BE2C (cell line): ENCODE measurements around the gene SERPINB5.

Experiments used
- DNase-seq: peaks from one replicate; pipeline ENCODE4 v3.0.0-alpha.2; 2020
- H3K27me3 ChIP-seq: fragments of 250-450 bp; sonication (Bioruptor Pico); 2 replicates; pipeline ENCODE4 v1.5.1; 2020; ENCODE audit warnings: mild to moderate bottlenecking
- H3K36me3 ChIP-seq: fragments of 250-450 bp; sonication (Bioruptor Pico); 2 replicates; pipeline ENCODE4 v1.5.1; 2020; ENCODE audit warnings: mild to moderate bottlenecking
- H3K4me1 ChIP-seq: fragments of 250-450 bp; sonication (Bioruptor Pico); 2 replicates; pipeline ENCODE4 v1.5.1; 2020
- H3K4me3 ChIP-seq: 2 replicates; pipeline ENCODE4 v1.5.1; 2011; ENCODE audit warnings: low read depth, low read length
- H3K9me3 ChIP-seq: fragments of 250-450 bp; sonication (Bioruptor Pico); 2 replicates; pipeline ENCODE4 v1.5.1; 2020
- CTCF ChIP-seq: IDR thresholded peaks from 2 replicates; pipeline ENCODE4 v1.5.1; 2012; ENCODE audit warnings: mild to moderate bottlenecking, low read depth, low read length

Gene SERPINB5

GRCh38 chr18:63518178-63519012 is 41.6 kb downstream of the SERPINB5 start:
- no peaks in the 10 kb centered on the region for H3K9me3 ChIP-seq
- H3K27me3 ChIP-seq: no peaks in the 10 kb centered on the region; the same call in 1 of the 2 replicates
- TF ChIP-seq CTCF: peak; percentile 62
- H3K4me1 ChIP-seq: no peaks in the 10 kb centered on the region
- no peaks in the 10 kb centered on the region for H3K36me3 ChIP-seq
- no peak overlapping the region for H3K4me3 ChIP-seq
- DNase-seq: peak; percentile 36

- H3K36me3 ChIP-seq: no peaks in the 10 kb centered on the region
- no peak for DNase-seq
- H3K27me3 ChIP-seq: no peaks in the 10 kb centered on the region; the same call in 1 of the 2 replicates
- TF ChIP-seq CTCF: no peak
- no peaks in the 10 kb centered on the region for H3K9me3 ChIP-seq
- no peaks in the 10 kb centered on the region for H3K4me1 ChIP-seq
- H3K4me3 ChIP-seq: no peak overlapping the region
These were observed 43.4 kb downstream of the SERPINB5 start for GRCh38 chr18:63520053-63520685.

GRCh38 chr18:63523660-63524059 is 46.9 kb downstream of the SERPINB5 start:
- H3K4me3 ChIP-seq: no peak overlapping the region
- H3K9me3 ChIP-seq: no peaks in the 10 kb centered on the region
- no peaks in the 10 kb centered on the region for H3K4me1 ChIP-seq
- no peak for DNase-seq
- no peak for TF ChIP-seq CTCF
- H3K36me3 ChIP-seq: no peaks in the 10 kb centered on the region
- H3K27me3 ChIP-seq: no peaks in the 10 kb centered on the region

GRCh38 chr18:63527251-63527650 is 50.5 kb downstream of the SERPINB5 start:
- H3K4me3 ChIP-seq: no peak overlapping the region
- H3K4me1 ChIP-seq: no peaks in the 10 kb centered on the region
- H3K36me3 ChIP-seq: no peaks in the 10 kb centered on the region
- no peak for DNase-seq
- TF ChIP-seq CTCF: no peak
- H3K27me3 ChIP-seq: no peaks in the 10 kb centered on the region
- no peaks in the 10 kb centered on the region for H3K9me3 ChIP-seq

- TF ChIP-seq CTCF: no peak
- H3K9me3 ChIP-seq: no peaks in the 10 kb centered on the region
- no peaks in the 10 kb centered on the region for H3K36me3 ChIP-seq
- no peak for DNase-seq
- no peak overlapping the region for H3K4me3 ChIP-seq
- no peaks in the 10 kb centered on the region for H3K27me3 ChIP-seq
- no peaks in the 10 kb centered on the region for H3K4me1 ChIP-seq
These were observed 52.2 kb downstream of the SERPINB5 start for GRCh38 chr18:63528863-63529492.
